ENCODE measurements around the gene MARCHF11. TPM values are rescaled to one million over a fixed set of nuclear protein-coding genes. Genes with fewer than 3 reads are reported as not detected.

MARCHF11 gene
- total and polyA plus RNA-seq, 2 of the 8 experiments (the other 6 are each of a cell fraction or from before 2014, with no cell fraction given) = 0.27 to 0.82 TPM

GRCh38 chr5:16076657-16077056 is 102.9 kb downstream of the MARCHF11 start:
- no peak overlapping the region for H3K23ac ChIP-seq (ENCODE audit: insufficient read length)
- H3K23me2 ChIP-seq (ENCODE audit: low read depth, low read length) = no peaks in the 10 kb centered on the region
- DNase-seq (ENCODE audit: low read depth in 1 of 2, low spot score in 2 of 2) = no peak
- no peaks in the 10 kb centered on the region for H3K36me3 ChIP-seq (ENCODE audit: control insufficient read depth in 2 of 4, insufficient read depth in 4 of 4, low read length in 3 of 4)
- H2AK5ac ChIP-seq (ENCODE audit: low read depth, low read length) = no peak overlapping the region
- H4K20me1 ChIP-seq (replicated peaks in 1 of 2; ENCODE audit: control insufficient read depth in 1 of 2, insufficient read depth in 2 of 2, low read length in 2 of 2) = no peaks in the 10 kb centered on the region
- H2BK12ac ChIP-seq (ENCODE audit: low read depth, low read length) = no peak overlapping the region
- CTCF ChIA-PET (ENCODE audit: partially characterized antibody) = no interaction called here
- H2AFZ ChIP-seq (ENCODE audit: low read length) = no peak overlapping the region
- no peak overlapping the region for H4K5ac ChIP-seq (ENCODE audit: insufficient read length, low read depth, low read length)
- no peak overlapping the region for H2BK5ac ChIP-seq (ENCODE audit: low read depth, low read length)
- no peaks in the 10 kb centered on the region for H3K79me2 ChIP-seq (ENCODE audit: control insufficient read depth in 1 of 2, insufficient read depth in 2 of 2, low read length in 2 of 2)
- no peaks in the 10 kb centered on the region for H3K9me3 ChIP-seq (ENCODE audit: insufficient read depth in 2 of 2, low read depth in 1 of 2, low read length in 1 of 2)
- H3K9ac ChIP-seq (replicated peaks in 1 of 4; ENCODE audit: extremely low read depth in 1 of 4, low read depth in 3 of 4, low read length in 3 of 4) = no peak overlapping the region
- no peak for TF ChIP-seq SP2 (IDR thresholded peaks at IDR 0.05; ENCODE audit: low read length)
- no peak for TF ChIP-seq RNF2 (IDR thresholded peaks at IDR 0.05; ENCODE audit: borderline replicate concordance, low read depth, low read length, missing control alignments, poor library complexity, severe bottlenecking)
- TF ChIP-seq HDAC6 (IDR thresholded peaks at IDR 0.05; ENCODE audit: low read depth, low read length) = no peak
- no peak for TF ChIP-seq USF2 (IDR thresholded peaks at IDR 0.05; ENCODE audit: low read length)
- TF ChIP-seq TAF1 (IDR thresholded peaks at IDR 0.05; ENCODE audit: low read depth, low read length) = no peak
- TF ChIP-seq ASH2L (IDR thresholded peaks at IDR 0.05; ENCODE audit: low read length) = no peak
- H2BK15ac ChIP-seq (ENCODE audit: low read length) = no peak overlapping the region
- no peak overlapping the region for H3K18ac ChIP-seq (ENCODE audit: extremely low read depth, low read length)
- no peak overlapping the region for H4K91ac ChIP-seq (replicated peaks; ENCODE audit: insufficient read length, low read length)
- no peaks in the 10 kb centered on the region for H3K4me1 ChIP-seq (replicated peaks in 1 of 4; ENCODE audit: control insufficient read depth in 3 of 4, insufficient read depth in 4 of 4, low read length in 3 of 4)
- H3K4me3 ChIP-seq (ENCODE audit: extremely low read depth in 1 of 4, insufficient read depth in 2 of 4, low read depth in 3 of 4, low read length in 4 of 4) = no peak overlapping the region
- no peak overlapping the region for H4K8ac ChIP-seq (ENCODE audit: extremely low read depth, insufficient read depth, low read length)
- no peak overlapping the region for H3K56ac ChIP-seq (replicated peaks; ENCODE audit: insufficient read length, low read depth, low read length)
- no peak overlapping the region for H3K4me2 ChIP-seq (ENCODE audit: insufficient read depth in 1 of 2, low read depth in 2 of 2, low read length in 2 of 2)
- H3K14ac ChIP-seq (ENCODE audit: insufficient read length) = no peak overlapping the region
- FAIRE-seq = no peak
- no peaks in the 10 kb centered on the region for H3K79me1 ChIP-seq (ENCODE audit: low read depth, low read length)
- H2BK120ac ChIP-seq (replicated peaks; ENCODE audit: low read depth, low read length) = no peak overlapping the region
- no peak overlapping the region for H3K4ac ChIP-seq (replicated peaks; ENCODE audit: insufficient read length, low read depth, low read length)
- no peak overlapping the region for H3K27ac ChIP-seq (ENCODE audit: low read depth, low read length)
- H3K27me3 ChIP-seq (replicated peaks in 1 of 4; ENCODE audit: control insufficient read depth in 3 of 4, extremely low read depth in 1 of 4, insufficient read depth in 3 of 4, low read length in 3 of 4) = no peaks in the 10 kb centered on the region
- POLR2A ChIA-PET (ENCODE audit: partially characterized antibody) = no interaction called here
- WGBS, 2 experiments (ENCODE audit: extremely low coverage in 1 of 2, insufficient coverage in 1 of 2, insufficient read length in 1 of 2, insufficient replicate concordance in 2 of 2, low coverage in 1 of 2, low lambda C conversion rate in 2 of 2, missing lambda C conversion rate in 1 of 2) = 98% methylated on average over 7 of the region's 7 CpGs; no CpG with 5 or more reads in 1 of the 2 experiments
- no peak overlapping the region for H2BK20ac ChIP-seq (ENCODE audit: low read length)

Data from H1 (cell line).